HUES48 (cell line): ENCODE results near the gene C1orf21.
A peak's percentile ranks its signal among the peaks of the same experiment; 100 is the strongest.

Source experiments
- H3K27ac ChIP-seq: one replicate; pipeline ENCODE4 v1.7.0; 2013; ENCODE audit warnings: low read depth, low read length, inconsistent platforms
- H3K27me3 ChIP-seq: 2 replicates; pipeline ENCODE4 v1.6.1; 2013; ENCODE audit warnings: mild to moderate bottlenecking, low read length; ENCODE audit not compliant: control insufficient read depth, insufficient read depth
- H3K36me3 ChIP-seq: 2 replicates; pipeline ENCODE4 v1.6.1; 2013; ENCODE audit warnings: low read length; ENCODE audit not compliant: control insufficient read depth, insufficient read depth
- H3K4me1 ChIP-seq: 2 replicates; pipeline ENCODE4 v1.6.1; 2013; ENCODE audit warnings: mild to moderate bottlenecking, low read length; ENCODE audit not compliant: control insufficient read depth, insufficient read depth
- H3K4me3 ChIP-seq: 2 replicates; pipeline ENCODE4 v1.5.1; 2013; ENCODE audit warnings: mild to moderate bottlenecking, low read depth, low read length
- H3K9ac ChIP-seq: 2 replicates; pipeline ENCODE4 v1.6.1; 2013; ENCODE audit warnings: mild to moderate bottlenecking, low read depth, low read length, moderate library complexity
- H3K9me3 ChIP-seq: 2 replicates; pipeline ENCODE4 v1.6.1; 2013; ENCODE audit warnings: low read length; ENCODE audit not compliant: control insufficient read depth, insufficient read depth

C1orf21 gene

DNA sequence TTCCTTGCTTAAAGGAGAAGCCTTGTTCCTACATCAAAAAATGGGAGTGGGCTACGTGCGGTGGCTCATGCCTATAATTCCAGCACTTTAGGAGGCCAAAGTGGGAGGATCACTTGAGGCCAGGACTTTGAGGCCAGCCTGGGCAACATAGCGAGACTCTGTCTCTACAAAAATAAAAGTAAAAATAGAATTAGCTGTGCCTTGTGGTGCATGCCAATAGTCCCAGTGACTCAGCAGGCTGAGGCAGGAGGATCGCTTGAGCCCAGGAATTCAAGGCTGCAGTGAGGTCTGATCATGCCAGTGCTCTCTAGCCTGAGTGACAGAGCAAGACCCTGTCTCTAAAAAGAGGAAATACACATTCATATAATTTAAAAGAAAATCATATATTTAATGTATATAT, 127.1 kb downstream of the C1orf21 start:
- peak overlapping the region; percentile 40 for H3K27ac ChIP-seq
- H3K9me3 ChIP-seq: no peaks in the 10 kb centered on the region
- no peak overlapping the region for H3K9ac ChIP-seq
- peaks cover 11% of the 10 kb centered on the region; the same call in 1 of the 2 replicates for H3K4me1 ChIP-seq
- peaks cover 11% of the 10 kb centered on the region for H3K36me3 ChIP-seq
- no peaks in the 10 kb centered on the region for H3K27me3 ChIP-seq
- no peak overlapping the region for H3K4me3 ChIP-seq

- Histone ChIP-seq H3K9ac (no peak overlapping the region), H3K4me3 (no peak overlapping the region), H3K36me3 (peaks cover 8% of the 10 kb centered on the region), H3K4me1 (peaks cover 12% of the 10 kb centered on the region; the same call in 1 of the 2 replicates), H3K27me3 (no peaks in the 10 kb centered on the region), H3K9me3 (no peaks in the 10 kb centered on the region), H3K27ac (no peak overlapping the region)
These were observed 127.6 kb downstream of the C1orf21 start for GRCh38 chr1:184514447-184514846.

GRCh38 chr1:184517130-184517529, 130.3 kb downstream of the C1orf21 start:
- Histone ChIP-seq H3K36me3 (peaks cover 3% of the 10 kb centered on the region), H3K4me1 (peaks cover 23% of the 10 kb centered on the region), H3K27ac (no peak overlapping the region), H3K9ac (no peak overlapping the region), H3K4me3 (no peak overlapping the region), H3K9me3 (no peaks in the 10 kb centered on the region), H3K27me3 (no peaks in the 10 kb centered on the region)

- no peaks in the 10 kb centered on the region for H3K9me3 ChIP-seq
- H3K27ac ChIP-seq: no peak overlapping the region
- no peaks in the 10 kb centered on the region for H3K27me3 ChIP-seq
- H3K9ac ChIP-seq: no peak overlapping the region
- H3K4me1 ChIP-seq: peaks cover 12% of the 10 kb centered on the region
- H3K4me3 ChIP-seq: no peak overlapping the region
- peaks cover 3% of the 10 kb centered on the region for H3K36me3 ChIP-seq
These were observed 132.0 kb downstream of the C1orf21 start for GRCh38 chr1:184518736-184519357.

- Histone ChIP-seq H3K36me3 (peaks cover 3% of the 10 kb centered on the region), H3K27me3 (no peaks in the 10 kb centered on the region), H3K9ac (no peak overlapping the region), H3K27ac (no peak overlapping the region), H3K4me3 (no peak overlapping the region), H3K4me1 (peaks cover 12% of the 10 kb centered on the region), H3K9me3 (no peaks in the 10 kb centered on the region)
These were observed 133.5 kb downstream of the C1orf21 start for GRCh38 chr1:184520336-184520735.

DNA sequence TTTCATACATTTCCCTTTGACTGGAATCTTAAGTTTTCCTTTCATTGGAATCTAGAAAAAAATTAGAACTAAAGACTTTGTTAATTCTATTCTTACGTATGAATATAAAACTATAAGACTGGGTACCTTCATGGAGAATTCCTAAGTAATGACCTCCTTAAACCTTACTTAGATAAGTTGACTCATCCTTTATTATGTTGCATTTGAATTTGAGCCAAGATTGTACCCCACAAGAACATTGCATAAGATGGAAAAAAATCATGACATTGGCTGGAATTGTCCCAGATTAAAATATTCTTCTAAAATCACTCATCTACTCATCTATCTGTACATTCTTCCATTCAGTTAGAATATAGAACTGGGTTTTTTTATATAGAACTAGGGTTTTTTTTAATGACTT, 137.4 kb downstream of the C1orf21 start:
- Histone ChIP-seq H3K4me1 (peaks cover 12% of the 10 kb centered on the region), H3K36me3 (no peaks in the 10 kb centered on the region), H3K27me3 (no peaks in the 10 kb centered on the region), H3K9me3 (no peaks in the 10 kb centered on the region), H3K9ac (no peak overlapping the region), H3K27ac (no peak overlapping the region), H3K4me3 (no peak overlapping the region)

DNA sequence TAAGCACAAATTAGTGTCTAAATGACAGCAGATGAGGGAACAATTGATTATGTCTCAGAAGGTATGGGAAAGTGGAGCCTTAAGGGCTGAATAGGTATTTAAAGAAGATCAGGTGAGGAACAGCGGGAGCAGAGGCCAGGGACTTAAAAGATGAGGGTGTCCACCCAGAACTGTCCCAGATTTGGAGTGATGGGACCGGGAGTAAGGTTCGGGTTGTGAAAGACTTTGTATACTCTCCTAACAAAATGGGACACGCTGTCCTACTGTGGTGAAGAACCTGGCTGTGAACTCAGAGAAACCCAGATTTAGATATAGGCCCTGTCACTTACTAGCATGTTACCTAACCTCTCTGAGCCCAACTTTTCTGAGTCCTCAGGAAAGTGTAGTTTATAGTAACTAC, 140.6 kb downstream of the C1orf21 start:
- no peaks in the 10 kb centered on the region for H3K4me1 ChIP-seq
- H3K27me3 ChIP-seq: no peaks in the 10 kb centered on the region
- H3K9ac ChIP-seq: no peak overlapping the region
- H3K4me3 ChIP-seq: no peak overlapping the region
- no peaks in the 10 kb centered on the region for H3K36me3 ChIP-seq
- H3K27ac ChIP-seq: no peak overlapping the region
- no peaks in the 10 kb centered on the region for H3K9me3 ChIP-seq

- no peak overlapping the region for H3K9ac ChIP-seq
- no peaks in the 10 kb centered on the region; the same call in 1 of the 2 replicates for H3K4me1 ChIP-seq
- H3K27me3 ChIP-seq: no peaks in the 10 kb centered on the region
- H3K4me3 ChIP-seq: no peak overlapping the region
- H3K27ac ChIP-seq: no peak overlapping the region
- no peaks in the 10 kb centered on the region for H3K9me3 ChIP-seq
- H3K36me3 ChIP-seq: no peaks in the 10 kb centered on the region
These were observed 143.4 kb downstream of the C1orf21 start for GRCh38 chr1:184530226-184530625.

- no peaks in the 10 kb centered on the region for H3K9me3 ChIP-seq
- H3K27ac ChIP-seq: no peak overlapping the region
- H3K4me1 ChIP-seq: no peaks in the 10 kb centered on the region; the same call in 1 of the 2 replicates
- no peak overlapping the region for H3K9ac ChIP-seq
- H3K27me3 ChIP-seq: no peaks in the 10 kb centered on the region
- peaks cover 1% of the 10 kb centered on the region; the same call in 1 of the 2 replicates for H3K36me3 ChIP-seq
- H3K4me3 ChIP-seq: no peak overlapping the region
These were observed 144.5 kb downstream of the C1orf21 start for GRCh38 chr1:184531296-184531695.

DNA sequence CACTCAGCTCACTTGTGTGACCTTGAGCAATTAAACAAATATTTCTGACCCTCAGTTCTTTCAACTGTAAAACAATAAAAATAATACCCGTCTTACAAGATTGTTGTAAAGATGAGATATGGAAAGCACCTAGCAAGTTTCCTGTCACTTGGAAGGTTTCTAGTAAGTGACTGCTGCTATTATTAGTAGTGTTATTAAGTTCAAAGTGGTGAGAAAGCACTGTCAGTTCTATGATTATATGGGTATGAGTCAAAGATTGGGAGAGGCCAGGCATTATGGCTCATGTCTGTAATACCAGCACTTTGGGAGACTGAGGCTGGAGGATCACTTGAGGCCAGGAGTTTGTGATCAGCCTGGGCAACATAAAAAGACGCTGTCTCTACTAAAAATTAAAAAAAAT, 145.4 kb downstream of the C1orf21 start:
- Histone ChIP-seq H3K27me3 (no peaks in the 10 kb centered on the region), H3K4me3 (no peak overlapping the region), H3K27ac (no peak overlapping the region), H3K9ac (no peak overlapping the region), H3K4me1 (no peaks in the 10 kb centered on the region; the same call in 1 of the 2 replicates), H3K36me3 (peaks cover 3% of the 10 kb centered on the region; the same call in 1 of the 2 replicates), H3K9me3 (no peaks in the 10 kb centered on the region)

- H3K4me3 ChIP-seq: no peak overlapping the region
- no peak overlapping the region for H3K27ac ChIP-seq
- H3K36me3 ChIP-seq: peaks cover 3% of the 10 kb centered on the region; the same call in 1 of the 2 replicates
- no peak overlapping the region for H3K9ac ChIP-seq
- H3K4me1 ChIP-seq: no peaks in the 10 kb centered on the region; the same call in 1 of the 2 replicates
- H3K27me3 ChIP-seq: no peaks in the 10 kb centered on the region
- no peaks in the 10 kb centered on the region for H3K9me3 ChIP-seq
These were observed 146.2 kb downstream of the C1orf21 start for GRCh38 chr1:184533049-184533448.
